Natural killer cell (primary cell): ENCODE results near the gene SHF. TPM values are rescaled to one million over a fixed set of nuclear protein-coding genes. Genes with fewer than 3 reads are reported as not detected.

Source experiments
- ATAC-seq, 3 donors: fragments of 150-1000 bp in 2 of 3; fragments of 200-7000 bp in 1 of 3; cut with Tn5 transposase; 1 replicate in 1 of 3; 2 replicates in 2 of 3; pipeline ENCODE4 v1.10.0; 2021; ENCODE audit warnings: mild to moderate bottlenecking in 2 of 3, moderate library complexity in 2 of 3
- DNase-seq, 2 donors: peaks; one replicate each; pipeline versions ENCODE4 v3.0.0 to v3.0.0-alpha.2; 2013 to 2021; ENCODE audit warnings: mixed read lengths in 1 of 2
- H3K27ac ChIP-seq: one replicate; pipeline ENCODE4 v1.5.1; 2013; ENCODE audit warnings: mild to moderate bottlenecking, low read length
- H3K27me3 ChIP-seq: one replicate; pipeline ENCODE4 v1.6.1; 2013; ENCODE audit warnings: low read length; ENCODE audit not compliant: control insufficient read depth, insufficient read depth
- H3K36me3 ChIP-seq: one replicate; pipeline ENCODE4 v1.6.1; 2013; ENCODE audit warnings: low read length; ENCODE audit not compliant: control insufficient read depth, insufficient read depth
- H3K4me1 ChIP-seq: one replicate; pipeline ENCODE4 v1.6.1; 2013; ENCODE audit warnings: low read length; ENCODE audit not compliant: control insufficient read depth, insufficient read depth
- H3K4me3 ChIP-seq: one replicate; pipeline ENCODE4 v1.5.1; 2013; ENCODE audit warnings: low read length
- H3K9me3 ChIP-seq: one replicate; pipeline ENCODE4 v1.6.1; 2013; ENCODE audit warnings: low read length; ENCODE audit not compliant: control insufficient read depth, insufficient read depth
- H3K27ac Mint-ChIP-seq, 2 donors: one replicate each; pipeline ENCODE4 v1.8.0; 2022; ENCODE audit warnings: mild to moderate bottlenecking in 2 of 2, mixed read lengths in 2 of 2, moderate library complexity in 1 of 2
- H3K27me3 Mint-ChIP-seq, 2 donors: one replicate each; pipeline ENCODE4 v1.8.0; 2022; ENCODE audit warnings: low read depth in 2 of 2, mixed read lengths in 2 of 2
- H3K36me3 Mint-ChIP-seq: one replicate; pipeline ENCODE4 v1.8.0; 2022; ENCODE audit warnings: mixed read lengths
- H3K4me1 Mint-ChIP-seq, 2 donors: one replicate each; pipeline ENCODE4 v1.8.0; 2022; ENCODE audit warnings: mixed read lengths in 2 of 2
- H3K4me3 Mint-ChIP-seq: one replicate; pipeline ENCODE4 v1.8.0; 2022; ENCODE audit warnings: mild to moderate bottlenecking, moderate library complexity, mixed read lengths
- H3K9me3 Mint-ChIP-seq, 2 donors: one replicate each; pipeline ENCODE4 v1.8.0; 2022; ENCODE audit warnings: mixed read lengths in 2 of 2
- WGBS: methylation state at CpG from one replicate; pipeline ENCODE4 v1.1.7; 2013; ENCODE audit warnings: missing lambda C conversion rate; ENCODE audit not compliant: insufficient coverage; 5-methylcytosine and 5-hydroxymethylcytosine counted together
- intact Hi-C: fragments of 100-400 bp; cut with micrococcal nuclease; formaldehyde crosslinking; loops from one replicate; pipeline ENCODE4 v1.14.2; 2022
- total RNA-seq, 4 donors: library from RNA; stranded (reverse); fragments of 120-200 nt in 1 of 4; gene quantifications; one replicate each; pipeline versions ENCODE4 v1.2.3 to v1.2.4, GENCODE V29; 2013 to 2022
- TF ChIP-seq, protein P1 (sequence below): fragments of 200-600 bp; IDR thresholded peaks from one replicate; pipeline ENCODE4 v1.8.0; 2022; ENCODE audit warnings: antibody characterized with exemption

Gene SHF
- total RNA-seq, 3 donors from 2014 or later (not counting 1 experiment from before 2014, with no cell fraction given) = 0.94 to 2.4 (median 1.7) TPM

DNA sequence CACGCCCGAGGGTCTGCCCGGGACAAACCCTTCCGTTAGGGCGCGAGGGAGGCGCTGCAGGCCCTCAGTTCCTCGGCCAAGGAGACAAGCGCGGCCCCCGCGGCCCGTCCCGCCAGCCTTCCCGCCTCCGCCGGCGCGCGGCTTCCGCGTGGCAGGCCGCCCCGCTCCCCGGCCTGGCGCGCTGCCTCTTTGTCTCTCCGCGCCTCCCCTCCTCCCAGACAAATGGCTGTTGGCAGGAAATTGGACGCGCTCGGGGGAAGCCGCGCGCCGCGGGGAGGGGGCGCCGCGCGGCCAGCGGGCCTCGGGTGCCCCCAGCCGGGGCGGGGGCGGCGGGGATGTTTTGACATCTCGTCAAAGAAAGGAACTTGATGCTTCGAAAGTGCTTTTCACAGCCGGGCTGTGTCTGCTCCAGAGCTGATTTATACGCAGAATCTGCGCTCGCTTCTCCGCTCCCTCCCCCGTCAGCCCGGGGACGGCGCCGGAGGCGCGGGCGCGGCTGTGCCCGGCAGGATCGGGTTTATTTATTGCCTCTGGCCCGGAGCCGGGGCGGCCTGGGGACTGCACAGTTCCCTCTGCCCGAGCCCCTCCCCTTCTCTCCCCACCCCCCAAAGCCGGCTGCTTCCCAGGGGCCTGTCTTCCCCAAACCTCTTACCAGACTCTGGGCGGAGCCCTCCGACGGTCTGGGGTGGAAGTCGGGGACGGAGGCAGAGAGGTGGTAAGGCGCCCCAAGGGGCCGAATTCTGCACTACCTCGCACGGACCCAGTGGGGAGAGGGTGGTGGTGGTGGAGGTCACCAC, 20.7 kb downstream of the SHF start:
- ATAC-seq = peak; percentile 92 to 95 (median 94)
- Mint-ChIP-seq H3K4me3 (peak overlapping the region; percentile 77), H3K9me3 (no peaks in the 10 kb centered on the region), H3K27me3 (no peaks in the 10 kb centered on the region), H3K4me1 (peaks cover 6 to 35% of the 10 kb centered on the region in 2 donors), H3K36me3 (no peaks in the 10 kb centered on the region), H3K27ac (peak overlapping the region; percentile 46 to 81)
- Histone ChIP-seq H3K27ac (peak overlapping the region; percentile 81), H3K36me3 (no peaks in the 10 kb centered on the region), H3K9me3 (no peaks in the 10 kb centered on the region), H3K27me3 (no peaks in the 10 kb centered on the region), H3K4me3 (peak overlapping the region; percentile 70), H3K4me1 (peaks cover 34% of the 10 kb centered on the region)
- under 1% methylated on average over 78 of the region's 79 CpGs for WGBS
- intact Hi-C loops = loop anchor here (1.0 kb wide), 1 partner anchor 31 kb away; no protein-coding TSS in a partner anchor
- peak; percentile 71 to 89 for DNase-seq
- TF ChIP-seq, protein P1, sequence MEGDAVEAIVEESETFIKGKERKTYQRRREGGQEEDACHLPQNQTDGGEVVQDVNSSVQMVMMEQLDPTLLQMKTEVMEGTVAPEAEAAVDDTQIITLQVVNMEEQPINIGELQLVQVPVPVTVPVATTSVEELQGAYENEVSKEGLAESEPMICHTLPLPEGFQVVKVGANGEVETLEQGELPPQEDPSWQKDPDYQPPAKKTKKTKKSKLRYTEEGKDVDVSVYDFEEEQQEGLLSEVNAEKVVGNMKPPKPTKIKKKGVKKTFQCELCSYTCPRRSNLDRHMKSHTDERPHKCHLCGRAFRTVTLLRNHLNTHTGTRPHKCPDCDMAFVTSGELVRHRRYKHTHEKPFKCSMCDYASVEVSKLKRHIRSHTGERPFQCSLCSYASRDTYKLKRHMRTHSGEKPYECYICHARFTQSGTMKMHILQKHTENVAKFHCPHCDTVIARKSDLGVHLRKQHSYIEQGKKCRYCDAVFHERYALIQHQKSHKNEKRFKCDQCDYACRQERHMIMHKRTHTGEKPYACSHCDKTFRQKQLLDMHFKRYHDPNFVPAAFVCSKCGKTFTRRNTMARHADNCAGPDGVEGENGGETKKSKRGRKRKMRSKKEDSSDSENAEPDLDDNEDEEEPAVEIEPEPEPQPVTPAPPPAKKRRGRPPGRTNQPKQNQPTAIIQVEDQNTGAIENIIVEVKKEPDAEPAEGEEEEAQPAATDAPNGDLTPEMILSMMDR = peak; percentile 66

DNA sequence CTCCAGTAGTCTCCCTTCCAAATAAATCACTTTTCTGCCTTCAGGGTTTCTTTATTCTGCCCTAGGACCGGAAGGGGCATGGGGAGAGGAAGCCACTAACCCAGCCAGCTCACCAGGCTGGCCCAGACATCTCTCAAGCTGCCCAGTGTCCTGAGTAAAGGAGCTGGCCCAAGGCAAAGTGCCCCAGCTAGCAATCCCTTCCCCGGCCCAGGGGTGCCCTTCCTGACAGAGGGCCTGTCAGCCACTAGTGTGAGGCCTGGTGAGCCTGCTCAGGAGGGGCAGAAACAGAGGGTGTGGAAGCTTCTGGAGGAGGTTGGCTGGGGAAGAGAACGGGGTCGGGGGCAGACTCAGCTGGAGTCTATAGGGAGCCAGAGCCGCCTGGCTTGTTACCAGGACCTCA, 22.2 kb downstream of the SHF start:
- peak overlapping the region; percentile 80 for H3K4me3 Mint-ChIP-seq
- no peak for ATAC-seq
- no peaks in the 10 kb centered on the region for H3K9me3 Mint-ChIP-seq
- H3K27me3 Mint-ChIP-seq = no peaks in the 10 kb centered on the region
- WGBS = 86% methylated on average over 4 of the region's 5 CpGs
- Histone ChIP-seq H3K9me3 (no peaks in the 10 kb centered on the region), H3K4me3 (no peak overlapping the region), H3K36me3 (no peaks in the 10 kb centered on the region), H3K27ac (no peak overlapping the region), H3K4me1 (peaks cover 34% of the 10 kb centered on the region), H3K27me3 (no peaks in the 10 kb centered on the region)
- no peaks in the 10 kb centered on the region for H3K36me3 Mint-ChIP-seq
- intact Hi-C loops = no loop called here
- peaks cover 8 to 35% of the 10 kb centered on the region in 2 donors for H3K4me1 Mint-ChIP-seq
- H3K27ac Mint-ChIP-seq = peak overlapping the region; percentile 76 to 81
- TF ChIP-seq, protein P1 = no peak
- no peak for DNase-seq

- Histone ChIP-seq H3K9me3 (no peaks in the 10 kb centered on the region), H3K4me3 (no peak overlapping the region), H3K4me1 (peaks cover 34% of the 10 kb centered on the region), H3K36me3 (no peaks in the 10 kb centered on the region), H3K27ac (no peak overlapping the region), H3K27me3 (no peaks in the 10 kb centered on the region)
- H3K36me3 Mint-ChIP-seq = no peaks in the 10 kb centered on the region
- no CpG with 5 or more reads among the region's 1 CpG for WGBS
- DNase-seq = no peak
- no peak for ATAC-seq
- intact Hi-C loops = no loop called here
- H3K27me3 Mint-ChIP-seq = no peaks in the 10 kb centered on the region
- TF ChIP-seq, protein P1 = no peak
- no peaks in the 10 kb centered on the region for H3K9me3 Mint-ChIP-seq
- H3K4me3 Mint-ChIP-seq = peak overlapping the region; percentile 25
- peaks cover 14 to 35% of the 10 kb centered on the region in 2 donors for H3K4me1 Mint-ChIP-seq
- peak overlapping the region; percentile 36 to 81 for H3K27ac Mint-ChIP-seq
Observed at GRCh38 chr15:45164914-45165313, 22.9 kb downstream of the SHF start.
